ENCODE results near the gene CEL. TPM values are rescaled to one million over a fixed set of nuclear protein-coding genes. Genes with fewer than 3 reads are reported as not detected.
A peak's percentile ranks its signal among the peaks of the same experiment; 100 is the strongest.
"Not testable (repeated sequence)": the region's sequence is repeated elsewhere in the genome, so short reads cannot be mapped to it uniquely, and the experiment has no call there.

The CEL gene
- total RNA-seq, 5 donors from 2014 or later (not counting 1 experiment from before 2014, with no cell fraction given) = 0.28 to 9.0 (median 7.9) TPM

GRCh38 chr9:133037775-133038515 lies 23.8 kb upstream of the CEL start:
- Histone ChIP-seq H3K4me1 (ENCODE audit: control insufficient read depth in 1 of 2, extremely low read depth in 1 of 2, insufficient read depth in 2 of 2, low read length in 2 of 2) (peaks cover 0 to 5% of the 10 kb centered on the region in 2 experiments), H3K27me3 (replicated peaks in 1 of 2; ENCODE audit: control insufficient read depth in 2 of 2, extremely low read depth in 1 of 2, insufficient read depth in 2 of 2, low read length in 1 of 2) (no peaks in the 10 kb centered on the region), H3K36me3 (ENCODE audit: control insufficient read depth in 2 of 2, extremely low read depth in 1 of 2, insufficient read depth in 1 of 2, low read length in 1 of 2) (peaks cover 5 to 14% of the 10 kb centered on the region in 2 donors), H3K27ac (ENCODE audit: low read length) (no peak overlapping the region), H3K4me3 (ENCODE audit: control insufficient read depth in 1 of 2, extremely low read depth in 1 of 2, low read length in 1 of 2) (no peak overlapping the region), H3K9me3 (no peaks in the 10 kb centered on the region)
- ChIA-PET CTCF (interaction anchor here in 1 of 2 donors (0.5 kb wide), 1 partner anchor 397 kb away, joined by 4 read pairs; no protein-coding TSS in a partner anchor), POLR2A (no interaction called here)
- Mint-ChIP-seq H3K27ac (no peak overlapping the region), H3K27me3 (no peaks in the 10 kb centered on the region), H3K36me3 (peaks cover 10% of the 10 kb centered on the region), H3K4me3 (no peak overlapping the region), H3K9me3 (no peaks in the 10 kb centered on the region), H3K4me1 (peaks cover 34 to 43% (median 38%) of the 10 kb centered on the region in 3 donors)
- DNase-seq (no peak), ATAC-seq (replicated peaks in 1 of 4) (no peak)
- 90% methylated on average over 19 of the region's 25 CpGs for WGBS (ENCODE audit: insufficient coverage)

DNA sequence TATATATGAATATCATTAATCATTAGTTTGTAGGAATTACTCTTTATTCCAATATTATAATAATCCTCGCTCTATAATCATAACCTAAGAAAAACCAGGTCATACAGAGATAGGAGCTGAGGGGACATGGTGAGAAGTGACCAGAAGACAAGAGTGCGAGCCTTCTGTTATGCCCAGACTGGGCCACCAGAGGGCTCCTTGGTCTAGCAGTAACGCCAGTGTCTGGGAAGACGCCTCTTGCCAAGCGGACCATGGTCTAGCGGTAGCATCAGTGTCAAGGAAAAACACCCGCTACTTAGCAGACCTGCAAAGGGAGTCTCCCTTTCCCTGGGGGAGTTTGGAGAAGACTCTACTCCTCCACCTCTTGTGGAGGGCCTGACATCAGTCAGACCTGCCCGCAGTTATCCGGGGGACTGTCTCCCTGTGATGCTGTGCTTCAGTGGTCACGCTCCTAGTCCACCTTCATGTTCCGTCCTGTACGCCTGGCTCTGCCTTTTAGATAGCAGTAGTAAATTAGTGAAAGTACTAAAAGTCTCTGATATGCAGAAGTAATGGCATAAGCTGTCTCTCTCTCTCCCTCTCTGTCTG lies 20.8 kb upstream of the CEL start:
- peaks cover 5 to 44% of the 10 kb centered on the region in 2 donors for H3K36me3 ChIP-seq (ENCODE audit: control insufficient read depth in 2 of 2, extremely low read depth in 1 of 2, insufficient read depth in 1 of 2, low read length in 1 of 2)
- ATAC-seq (replicated peaks in 1 of 4); H3K4me3 Mint-ChIP-seq; H3K27me3 ChIP-seq (replicated peaks in 1 of 2; ENCODE audit: control insufficient read depth in 2 of 2, extremely low read depth in 1 of 2, insufficient read depth in 2 of 2, low read length in 1 of 2); POLR2A ChIA-PET; H3K27ac ChIP-seq (ENCODE audit: low read length); H3K4me3 ChIP-seq (ENCODE audit: control insufficient read depth in 1 of 2, extremely low read depth in 1 of 2, low read length in 1 of 2); H3K9me3 Mint-ChIP-seq; H3K27ac Mint-ChIP-seq; H3K9me3 ChIP-seq; CTCF ChIA-PET; H3K4me1 ChIP-seq (ENCODE audit: control insufficient read depth in 1 of 2, extremely low read depth in 1 of 2, insufficient read depth in 2 of 2, low read length in 2 of 2); H3K27me3 Mint-ChIP-seq: not testable (repeated sequence)
- DNase-seq = peak in 13 of 35 experiments; percentile 13 to 41 (median 26)
- Mint-ChIP-seq H3K4me1 (peaks cover 14 to 19% (median 17%) of the 10 kb centered on the region in 3 donors), H3K36me3 (peaks cover 26% of the 10 kb centered on the region)
- 100% methylated on average over 2 of the region's 12 CpGs for WGBS (ENCODE audit: insufficient coverage)

GRCh38 chr9:133041958-133042357 lies 19.8 kb upstream of the CEL start:
- peaks cover 36% of the 10 kb centered on the region for H3K36me3 Mint-ChIP-seq
- H3K4me1 Mint-ChIP-seq = peaks cover 11 to 19% (median 11%) of the 10 kb centered on the region in 3 donors
- POLR2A ChIA-PET = no interaction called here

GRCh38 chr9:133042676-133043075 lies 19.1 kb upstream of the CEL start:
- CTCF ChIA-PET = no interaction called here
- no peak overlapping the region for H3K4me3 ChIP-seq (ENCODE audit: control insufficient read depth in 1 of 2, extremely low read depth in 1 of 2, low read length in 1 of 2)
- POLR2A ChIA-PET = no interaction called here
- DNase-seq (no peak), ATAC-seq (replicated peaks in 1 of 4) (no peak)
- H3K4me3 Mint-ChIP-seq = no peak overlapping the region
- H3K27me3 Mint-ChIP-seq = no peaks in the 10 kb centered on the region
- no peaks in the 10 kb centered on the region for H3K27me3 ChIP-seq (replicated peaks in 1 of 2; ENCODE audit: control insufficient read depth in 2 of 2, extremely low read depth in 1 of 2, insufficient read depth in 2 of 2, low read length in 1 of 2)
- H3K4me1 Mint-ChIP-seq = peaks cover 9 to 18% (median 10%) of the 10 kb centered on the region in 3 donors
- no peaks in the 10 kb centered on the region for H3K9me3 Mint-ChIP-seq
- H3K36me3 ChIP-seq (ENCODE audit: control insufficient read depth in 2 of 2, extremely low read depth in 1 of 2, insufficient read depth in 1 of 2, low read length in 1 of 2) = peaks cover 3 to 59% of the 10 kb centered on the region in 2 donors
- peaks cover 40% of the 10 kb centered on the region for H3K36me3 Mint-ChIP-seq
- H3K9me3 ChIP-seq = no peaks in the 10 kb centered on the region
- no peak overlapping the region for H3K27ac ChIP-seq (ENCODE audit: low read length)
- WGBS (ENCODE audit: insufficient coverage) = 93% methylated on average over 5 of the region's 8 CpGs
- no peaks in the 10 kb centered on the region for H3K4me1 ChIP-seq (ENCODE audit: control insufficient read depth in 1 of 2, extremely low read depth in 1 of 2, insufficient read depth in 2 of 2, low read length in 2 of 2)
- no peak overlapping the region for H3K27ac Mint-ChIP-seq

More at GRCh38 chr9:133041958-133042357, 19.8 kb upstream of the CEL start:
- Histone ChIP-seq H3K27me3 (replicated peaks in 1 of 2; ENCODE audit: control insufficient read depth in 2 of 2, extremely low read depth in 1 of 2, insufficient read depth in 2 of 2, low read length in 1 of 2) (no peaks in the 10 kb centered on the region), H3K9me3 (no peaks in the 10 kb centered on the region), H3K4me1 (ENCODE audit: control insufficient read depth in 1 of 2, extremely low read depth in 1 of 2, insufficient read depth in 2 of 2, low read length in 2 of 2) (no peaks in the 10 kb centered on the region), H3K36me3 (ENCODE audit: control insufficient read depth in 2 of 2, extremely low read depth in 1 of 2, insufficient read depth in 1 of 2, low read length in 1 of 2) (peaks cover 5 to 54% of the 10 kb centered on the region in 2 donors), H3K4me3 (ENCODE audit: control insufficient read depth in 1 of 2, extremely low read depth in 1 of 2, low read length in 1 of 2) (no peak overlapping the region), H3K27ac (ENCODE audit: low read length) (no peak overlapping the region)
- ATAC-seq (replicated peaks in 1 of 4) (no peak), DNase-seq (no peak)
- H3K27ac Mint-ChIP-seq = no peak overlapping the region
- CTCF ChIA-PET = no interaction called here
- no peaks in the 10 kb centered on the region for H3K9me3 Mint-ChIP-seq
- 92% methylated on average over 9 of the region's 9 CpGs for WGBS (ENCODE audit: insufficient coverage)
- H3K27me3 Mint-ChIP-seq = no peaks in the 10 kb centered on the region
- no peak overlapping the region for H3K4me3 Mint-ChIP-seq

DNA sequence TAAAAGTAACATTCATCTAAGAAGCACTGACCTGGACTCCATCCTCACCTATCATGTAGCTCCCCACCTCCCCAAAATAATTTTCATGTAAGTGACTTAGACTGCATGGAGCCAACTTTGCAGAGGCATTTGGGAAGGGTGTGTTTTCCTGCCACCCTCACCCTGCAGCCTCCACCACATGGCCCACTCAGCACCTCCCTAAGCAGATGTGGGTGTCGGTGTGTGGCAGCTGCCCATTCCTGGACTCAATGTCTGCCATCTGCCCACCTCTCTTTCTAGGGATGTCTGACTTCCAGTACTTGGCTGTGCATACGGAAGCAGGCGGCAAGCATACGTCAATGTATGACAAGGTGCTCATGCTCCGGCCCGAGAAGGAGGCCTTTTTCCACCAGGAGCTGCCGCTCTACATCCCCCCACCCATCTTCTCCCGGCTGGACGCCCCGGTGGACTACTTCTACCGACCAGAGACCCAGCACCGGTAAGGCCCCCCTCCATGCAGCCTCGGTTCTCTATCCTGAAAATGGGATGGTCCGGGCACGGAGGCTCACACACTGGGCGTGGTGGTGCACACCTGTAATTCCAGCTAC lies 18.2 kb upstream of the CEL start:
- H3K4me1 ChIP-seq (ENCODE audit: control insufficient read depth in 1 of 2, extremely low read depth in 1 of 2, insufficient read depth in 2 of 2, low read length in 2 of 2) = no peaks in the 10 kb centered on the region
- Mint-ChIP-seq H3K9me3 (no peaks in the 10 kb centered on the region), H3K36me3 (peaks cover 35% of the 10 kb centered on the region), H3K4me1 (peaks cover 5 to 12% (median 5%) of the 10 kb centered on the region in 3 donors), H3K27ac (no peak overlapping the region), H3K27me3 (no peaks in the 10 kb centered on the region), H3K4me3 (no peak overlapping the region)
- DNase-seq (no peak), ATAC-seq (replicated peaks in 1 of 4) (no peak)
- POLR2A ChIA-PET = no interaction called here
- CTCF ChIA-PET = no interaction called here
- H3K27me3 ChIP-seq (replicated peaks in 1 of 2; ENCODE audit: control insufficient read depth in 2 of 2, extremely low read depth in 1 of 2, insufficient read depth in 2 of 2, low read length in 1 of 2) = no peaks in the 10 kb centered on the region
- no peak overlapping the region for H3K4me3 ChIP-seq (ENCODE audit: control insufficient read depth in 1 of 2, extremely low read depth in 1 of 2, low read length in 1 of 2)
- H3K27ac ChIP-seq (ENCODE audit: low read length) = no peak overlapping the region
- 99% methylated on average over 16 of the region's 16 CpGs for WGBS (ENCODE audit: insufficient coverage)
- H3K9me3 ChIP-seq = no peaks in the 10 kb centered on the region
- H3K36me3 ChIP-seq (ENCODE audit: control insufficient read depth in 2 of 2, extremely low read depth in 1 of 2, insufficient read depth in 1 of 2, low read length in 1 of 2) = peaks cover 0 to 59% of the 10 kb centered on the region in 2 donors

DNA sequence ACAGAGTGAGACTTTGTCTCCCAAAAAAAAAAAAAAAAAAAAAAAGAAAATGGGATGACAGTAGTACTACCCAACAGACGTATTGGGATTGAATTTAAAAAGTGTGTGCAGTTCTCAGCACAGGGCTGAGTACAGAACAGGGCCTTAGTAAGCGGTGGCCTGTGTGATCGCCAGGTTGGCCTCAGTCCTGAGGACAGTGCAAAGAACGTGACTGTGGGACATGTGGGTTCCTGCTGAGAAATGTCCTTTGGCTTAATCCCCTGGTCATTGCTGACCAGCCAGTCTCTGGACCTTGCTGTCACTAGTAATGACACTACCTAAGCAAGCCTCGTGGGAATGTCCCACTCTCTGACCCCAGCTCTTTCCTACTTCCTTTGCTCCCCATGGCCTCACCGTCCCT lies 17.7 kb upstream of the CEL start:
- no peak for ATAC-seq (replicated peaks in 1 of 4)
- H3K4me3 Mint-ChIP-seq = no peak overlapping the region

More for the DNA sequence above, 17.7 kb upstream of the CEL start:
- ChIA-PET CTCF (no interaction called here), POLR2A (no interaction called here)
- H3K9me3 ChIP-seq = no peaks in the 10 kb centered on the region
- H3K36me3 ChIP-seq (ENCODE audit: control insufficient read depth in 2 of 2, extremely low read depth in 1 of 2, insufficient read depth in 1 of 2, low read length in 1 of 2) = peaks cover 0 to 63% of the 10 kb centered on the region in 2 donors
- H3K27me3 ChIP-seq (replicated peaks in 1 of 2; ENCODE audit: control insufficient read depth in 2 of 2, extremely low read depth in 1 of 2, insufficient read depth in 2 of 2, low read length in 1 of 2) = no peaks in the 10 kb centered on the region
- H3K27ac ChIP-seq (ENCODE audit: low read length) = no peak overlapping the region
- no peak for DNase-seq
- H3K9me3 Mint-ChIP-seq = no peaks in the 10 kb centered on the region
- WGBS (ENCODE audit: insufficient coverage) = 98% methylated on average over 5 of the region's 6 CpGs
- peaks cover 3 to 12% (median 3%) of the 10 kb centered on the region in 3 donors for H3K4me1 Mint-ChIP-seq
- no peak overlapping the region for H3K27ac Mint-ChIP-seq
- no peaks in the 10 kb centered on the region for H3K4me1 ChIP-seq (ENCODE audit: control insufficient read depth in 1 of 2, extremely low read depth in 1 of 2, insufficient read depth in 2 of 2, low read length in 2 of 2)
- peaks cover 35% of the 10 kb centered on the region for H3K36me3 Mint-ChIP-seq
- H3K27me3 Mint-ChIP-seq = no peaks in the 10 kb centered on the region
- H3K4me3 ChIP-seq (ENCODE audit: control insufficient read depth in 1 of 2, extremely low read depth in 1 of 2, low read length in 1 of 2) = no peak overlapping the region

All from T-cell (primary cell).